Muscle of arm (tissue), 12 donors: Measurements from ENCODE around the gene SMIM35. TPM values are rescaled to one million over a fixed set of nuclear protein-coding genes. Genes with fewer than 3 reads are reported as not detected.

Source experiments
- DNase-seq: peaks from one replicate; pipeline ENCODE4 v3.0.0-alpha.2; 2013
- polyA plus RNA-seq, 12 donors: library from polyadenylated mRNA; unstranded; fragments of 120-200 nt; gene quantifications; one replicate each; pipeline ENCODE4 v1.2.1, GENCODE V29; 2013; ENCODE audit not compliant: insufficient read length in 12 of 12

The SMIM35 gene
- polyA plus RNA-seq, 12 donors = 0.11 to 0.36 (median 0.15) TPM; not detected in 4

DNA sequence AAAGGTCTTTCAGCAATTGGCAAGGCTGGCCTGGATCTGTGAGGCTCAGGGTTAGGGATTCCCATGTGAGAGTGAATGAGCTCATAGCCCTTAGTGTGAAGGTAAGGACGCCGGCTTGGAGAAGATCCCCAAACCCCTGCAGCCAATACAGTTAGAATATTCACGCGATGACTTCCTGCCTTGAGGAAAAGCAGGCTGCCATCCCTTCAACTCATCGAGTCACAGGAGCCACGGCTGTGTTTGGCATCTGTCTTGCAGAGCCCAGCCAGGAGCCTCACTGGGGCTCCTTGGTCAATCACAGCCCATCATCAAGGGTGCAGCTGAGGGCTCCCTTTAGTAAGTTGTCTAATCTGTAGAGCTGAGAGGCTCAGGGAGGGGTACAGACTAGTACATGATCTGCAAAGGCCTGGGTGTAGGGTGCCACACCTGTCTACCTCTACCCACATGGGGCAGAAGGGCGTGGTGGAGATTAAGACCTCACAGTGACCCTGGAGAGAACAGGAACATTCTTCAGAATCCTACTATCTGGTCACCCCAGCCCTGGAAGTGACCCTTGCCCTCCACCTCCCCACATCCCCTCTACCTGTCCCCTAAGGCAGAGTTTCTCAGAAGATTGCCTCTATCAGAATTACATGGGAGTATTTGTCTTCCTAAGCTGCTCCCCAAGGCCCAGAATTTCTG is 82.1 kb downstream of the SMIM35 start:
- DNase-seq = no peak

DNA sequence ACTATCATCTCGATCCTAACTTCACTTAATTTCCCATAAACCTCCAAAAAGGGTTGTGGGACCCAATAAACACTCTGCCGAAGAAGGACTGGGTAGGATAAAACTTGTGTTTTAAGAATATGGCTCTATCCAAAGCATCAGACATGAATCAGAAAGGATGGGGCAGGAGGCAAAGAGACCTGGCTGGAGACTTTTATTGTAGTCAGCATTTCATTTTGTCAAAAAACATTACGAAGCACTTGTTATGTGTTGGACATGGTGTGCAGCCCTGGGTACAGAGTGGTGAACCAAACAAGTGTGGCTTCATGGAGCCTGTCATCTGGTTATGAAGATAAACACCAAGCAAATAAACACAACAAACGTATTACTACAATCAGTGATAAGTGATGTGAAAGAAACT is 83.3 kb downstream of the SMIM35 start:
- no peak for DNase-seq

DNA sequence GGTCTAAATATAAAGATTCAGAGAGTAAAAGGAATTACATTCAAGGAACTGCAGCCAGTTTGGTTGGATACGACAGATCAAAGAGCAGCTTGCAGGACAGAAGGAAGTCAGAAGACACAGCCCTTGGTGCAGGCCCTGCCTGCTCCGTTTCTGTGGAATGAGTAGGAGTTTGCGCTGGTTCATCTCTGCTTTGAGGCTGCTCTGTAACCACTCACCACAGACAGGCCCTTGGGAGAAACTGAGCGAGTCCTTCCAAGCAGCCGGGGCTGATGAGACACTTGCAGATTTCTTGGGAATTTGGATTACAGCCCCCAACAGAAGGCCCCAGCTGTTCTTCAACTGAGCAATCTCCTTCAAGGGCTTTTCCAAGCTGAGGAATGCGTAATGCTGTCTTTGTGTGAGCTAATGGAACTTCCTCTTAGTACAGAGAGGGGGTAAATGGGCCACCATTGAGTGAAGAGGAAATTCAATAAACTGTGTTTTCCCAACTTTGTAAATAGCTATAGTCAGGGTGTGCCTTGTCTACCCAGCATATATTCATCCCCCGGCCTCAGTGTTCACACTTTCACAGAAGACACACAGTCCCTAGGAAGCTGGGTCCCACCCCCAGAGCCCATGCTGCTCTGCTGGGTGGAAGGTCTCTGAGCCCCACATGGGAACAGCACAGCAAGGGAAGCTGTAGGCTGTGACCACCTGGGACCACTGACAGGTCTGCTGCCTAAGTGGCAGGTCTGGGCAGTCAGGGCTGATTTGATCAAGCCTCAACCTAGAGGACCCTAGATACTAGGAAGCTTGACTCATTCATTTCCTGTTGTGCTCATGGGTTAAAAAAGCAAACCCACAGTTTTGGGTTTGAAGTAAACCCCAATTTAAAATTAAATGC is 84.0 kb downstream of the SMIM35 start:
- DNase-seq = peak; percentile 50

DNA sequence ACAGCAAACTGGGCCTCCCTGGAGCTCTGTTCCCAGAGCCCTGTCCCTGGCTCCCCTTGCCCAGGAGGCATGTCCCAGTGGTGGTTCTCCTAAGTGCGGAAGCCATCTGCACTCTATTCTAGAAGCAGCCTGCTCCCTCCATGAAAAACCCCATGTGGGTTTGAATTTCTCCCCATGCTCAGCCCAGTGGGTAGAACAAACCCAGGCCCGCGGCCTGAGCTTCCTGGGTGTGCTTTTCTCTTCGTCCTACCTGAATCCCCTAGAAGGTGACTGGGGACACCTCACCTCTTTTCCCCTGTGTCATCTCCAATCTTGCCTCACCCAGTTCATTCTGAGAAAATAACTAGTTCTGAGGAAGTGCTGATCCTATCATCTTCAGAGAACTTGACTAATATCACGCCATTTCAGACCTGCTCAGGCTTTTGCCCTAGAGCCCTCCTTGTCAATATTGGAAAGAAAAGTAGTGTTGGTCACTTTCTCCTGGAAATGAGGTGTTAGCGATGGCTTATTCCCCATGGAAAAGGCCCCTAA is 84.7 kb downstream of the SMIM35 start:
- no peak for DNase-seq

DNA sequence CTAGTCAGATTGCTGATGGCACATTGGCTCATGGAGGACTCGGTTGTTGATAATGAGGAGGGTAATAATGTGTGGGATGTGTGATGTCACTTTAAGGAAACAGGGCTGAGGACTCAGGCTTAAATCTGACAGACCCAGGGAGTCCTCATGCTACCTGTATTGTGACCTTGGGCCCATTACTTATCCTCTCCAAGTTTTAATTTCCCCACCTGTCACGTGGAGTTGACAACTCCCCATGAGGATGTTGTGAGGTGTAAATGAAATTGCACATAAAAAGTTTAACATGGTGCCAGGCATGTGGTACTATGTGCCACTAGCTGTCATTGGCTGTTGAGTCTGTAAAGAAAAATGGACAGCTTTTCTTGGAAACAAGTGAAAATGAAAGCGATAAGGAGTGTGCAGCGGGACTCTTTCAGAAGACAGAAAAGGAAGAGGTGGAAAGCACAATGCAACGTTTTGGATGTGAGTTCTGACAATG is 85.2 kb downstream of the SMIM35 start:
- DNase-seq = no peak

DNA sequence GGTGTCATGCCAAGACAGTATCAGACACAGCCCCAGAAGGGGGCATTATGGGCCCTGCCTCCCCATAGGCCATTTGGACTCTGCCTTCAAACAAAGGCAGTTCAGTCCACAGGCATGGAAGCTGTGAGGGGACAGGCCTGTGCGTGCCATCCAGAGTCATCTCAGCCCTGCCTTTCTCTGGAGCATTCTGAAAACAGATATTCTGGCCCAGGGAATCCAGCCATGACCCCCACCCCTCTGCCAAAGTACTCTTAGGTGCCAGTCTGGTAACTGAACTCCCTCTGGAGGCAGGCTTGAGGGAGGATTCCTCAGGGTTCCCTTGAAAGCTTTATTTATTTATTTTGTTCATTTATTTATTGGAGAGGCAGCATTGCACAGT is 85.9 kb downstream of the SMIM35 start:
- DNase-seq = no peak

DNA sequence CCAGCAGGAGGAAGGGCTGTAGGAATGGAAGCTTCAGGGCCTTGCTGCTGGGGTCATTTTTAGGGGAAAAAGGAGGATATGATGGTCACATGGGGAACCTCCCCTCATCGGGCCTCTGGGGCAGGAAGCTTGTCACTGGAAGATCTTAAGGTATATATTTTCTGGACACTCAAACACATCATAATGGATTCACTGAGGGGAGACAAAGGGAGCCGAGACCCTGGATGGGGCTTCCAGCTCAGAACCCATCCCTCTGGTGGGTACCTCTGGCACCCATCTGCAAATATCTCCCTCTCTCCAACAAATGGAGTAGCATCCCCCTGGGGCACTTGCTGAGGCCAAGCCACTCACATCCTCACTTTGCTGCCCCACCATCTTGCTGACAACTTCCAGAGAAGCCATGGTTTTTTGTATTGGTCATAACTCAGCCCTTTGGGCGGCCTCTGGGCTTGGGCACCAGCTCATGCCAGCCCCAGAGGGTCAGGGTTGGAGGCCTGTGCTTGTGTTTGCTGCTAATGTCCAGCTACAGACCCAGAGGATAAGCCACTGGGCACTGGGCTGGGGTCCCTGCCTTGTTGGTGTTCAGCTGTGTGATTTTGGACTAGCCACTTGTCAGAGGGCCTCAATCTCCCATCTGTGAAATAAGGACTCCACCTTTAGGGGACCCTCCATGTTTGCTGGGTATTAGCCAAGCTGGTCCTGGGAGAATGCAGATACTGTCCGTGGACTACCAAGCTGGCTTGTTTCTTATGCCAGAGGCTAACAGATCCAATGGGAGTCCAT is 86.5 kb downstream of the SMIM35 start:
- DNase-seq = no peak

DNA sequence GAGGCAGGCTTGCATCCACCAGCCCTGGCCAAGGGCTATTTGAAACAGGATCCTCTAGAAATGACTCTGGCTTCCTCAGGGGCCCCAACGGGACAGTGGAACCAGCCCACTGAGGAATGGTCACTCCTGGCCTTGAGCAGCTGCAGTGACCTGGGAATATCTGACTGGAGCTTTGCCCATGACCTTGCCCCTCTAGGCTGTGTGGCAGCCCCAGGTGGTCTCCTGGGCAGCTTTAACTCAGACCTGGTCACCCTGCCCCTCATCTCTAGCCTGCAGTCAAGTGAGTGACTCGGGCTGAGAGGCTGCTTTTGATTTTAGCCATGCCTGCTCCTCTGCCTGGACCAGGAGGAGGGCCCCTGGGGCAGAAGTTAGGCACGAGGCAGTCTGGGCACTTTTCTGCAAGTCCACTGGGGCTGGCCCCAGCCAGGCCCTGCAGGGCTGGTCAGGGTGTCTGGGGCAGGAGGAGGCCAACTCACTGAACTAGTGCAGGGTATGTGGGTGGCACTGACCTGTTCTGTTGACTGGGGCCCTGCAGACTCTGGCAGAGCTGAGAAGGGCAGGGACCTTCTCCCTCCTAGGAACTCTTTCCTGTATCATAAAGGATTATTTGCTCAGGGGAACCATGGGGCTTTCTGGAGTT is 87.3 kb downstream of the SMIM35 start:
- DNase-seq = no peak

DNA sequence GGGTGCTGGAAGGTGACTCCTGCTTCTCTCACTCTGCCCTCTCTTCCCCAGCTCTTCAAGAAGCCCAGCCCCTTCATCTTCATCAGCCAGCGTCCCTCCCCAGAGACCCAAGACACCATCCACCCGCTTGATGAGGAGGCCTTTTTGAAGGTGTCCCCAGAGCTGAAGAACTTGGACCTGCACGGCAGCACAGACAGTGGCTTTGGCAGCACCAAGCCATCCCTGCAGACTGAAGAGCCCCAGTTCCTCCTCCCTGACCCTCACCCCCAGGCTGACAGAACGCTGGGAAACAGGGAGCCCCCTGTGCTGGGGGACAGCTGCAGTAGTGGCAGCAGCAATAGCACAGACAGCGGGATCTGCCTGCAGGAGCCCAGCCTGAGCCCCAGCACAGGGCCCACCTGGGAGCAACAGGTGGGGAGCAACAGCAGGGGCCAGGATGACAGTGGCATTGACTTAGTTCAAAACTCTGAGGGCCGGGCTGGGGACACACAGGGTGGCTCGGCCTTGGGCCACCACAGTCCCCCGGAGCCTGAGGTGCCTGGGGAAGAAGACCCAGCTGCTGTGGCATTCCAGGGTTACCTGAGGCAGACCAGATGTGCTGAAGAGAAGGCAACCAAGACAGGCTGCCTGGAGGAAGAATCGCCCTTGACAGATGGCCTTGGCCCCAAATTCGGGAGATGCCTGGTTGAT is 88.0 kb downstream of the SMIM35 start:
- no peak for DNase-seq

DNA sequence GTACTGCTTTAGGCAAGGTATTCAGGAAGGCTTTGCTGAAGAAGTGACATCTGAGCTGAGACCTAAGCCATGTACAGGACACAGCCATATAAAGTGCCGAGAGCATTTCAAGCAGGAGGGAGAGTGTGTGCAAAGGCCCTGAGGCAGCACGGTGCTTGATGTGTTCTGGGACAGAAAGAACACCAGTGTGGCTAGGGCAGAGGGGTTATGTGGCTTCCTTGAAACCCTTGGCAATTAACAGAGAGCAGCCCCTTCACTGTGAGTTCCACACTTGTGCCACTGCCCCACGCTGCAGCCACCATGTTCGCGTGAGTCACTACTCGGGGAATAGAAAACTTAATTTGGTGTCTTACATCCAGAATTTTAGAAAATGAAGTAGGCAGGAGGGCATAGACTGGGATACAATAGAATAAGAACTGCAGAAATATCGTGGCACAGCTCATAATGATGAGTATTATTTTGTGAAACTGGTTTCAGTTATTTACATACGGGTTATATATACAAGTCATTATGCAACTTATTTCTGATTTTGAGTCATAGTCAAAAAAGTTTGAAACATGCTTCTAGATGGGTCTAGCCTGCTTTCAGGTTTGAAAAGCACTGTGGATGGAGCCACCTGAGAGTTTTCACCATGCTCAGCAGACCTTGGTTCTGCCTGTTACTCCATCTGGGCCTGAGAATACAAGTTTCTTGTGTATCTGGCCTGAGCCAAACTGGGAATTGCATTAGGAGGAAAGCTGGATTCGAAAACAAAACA is 88.8 kb downstream of the SMIM35 start:
- DNase-seq = no peak

DNA sequence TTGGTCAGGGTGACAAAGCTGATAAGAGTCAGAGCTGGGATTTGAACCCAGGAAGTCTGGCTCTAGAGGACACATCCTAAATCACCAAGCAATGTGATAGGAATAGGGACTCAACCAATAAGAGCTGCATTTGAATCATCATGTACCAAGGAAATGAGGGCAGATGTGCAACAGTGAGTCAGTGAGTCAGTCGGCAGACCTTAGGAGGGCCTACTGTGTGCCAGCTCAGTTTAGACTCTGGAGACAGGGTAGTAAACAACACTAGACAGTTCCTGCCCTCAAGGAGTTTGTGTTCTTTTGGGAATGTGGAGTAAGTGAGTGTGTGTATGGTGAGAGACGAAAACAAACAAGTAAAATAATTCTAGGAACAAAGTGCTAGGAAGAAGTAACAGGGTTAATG is 89.4 kb downstream of the SMIM35 start:
- no peak for DNase-seq

DNA sequence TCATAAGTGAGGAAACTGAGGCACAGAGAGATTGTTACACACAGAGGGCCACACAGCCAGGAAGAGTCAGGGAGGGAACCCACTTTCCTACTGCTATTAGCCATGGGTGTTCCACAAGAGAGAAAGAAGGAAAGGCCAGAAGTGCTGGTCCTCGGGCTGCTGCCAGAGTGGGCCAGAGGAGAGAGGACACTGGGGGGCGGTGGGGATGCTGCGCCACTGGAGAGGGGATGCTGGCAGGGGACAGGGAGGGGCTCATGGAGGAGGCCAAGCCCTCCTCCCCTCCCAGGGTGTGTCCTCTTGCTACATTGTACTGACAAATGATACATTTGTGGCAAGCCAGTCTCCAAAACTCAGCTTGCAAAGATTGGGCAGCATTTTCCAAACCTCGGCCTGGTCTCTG is 90.7 kb downstream of the SMIM35 start:
- DNase-seq = no peak

DNA sequence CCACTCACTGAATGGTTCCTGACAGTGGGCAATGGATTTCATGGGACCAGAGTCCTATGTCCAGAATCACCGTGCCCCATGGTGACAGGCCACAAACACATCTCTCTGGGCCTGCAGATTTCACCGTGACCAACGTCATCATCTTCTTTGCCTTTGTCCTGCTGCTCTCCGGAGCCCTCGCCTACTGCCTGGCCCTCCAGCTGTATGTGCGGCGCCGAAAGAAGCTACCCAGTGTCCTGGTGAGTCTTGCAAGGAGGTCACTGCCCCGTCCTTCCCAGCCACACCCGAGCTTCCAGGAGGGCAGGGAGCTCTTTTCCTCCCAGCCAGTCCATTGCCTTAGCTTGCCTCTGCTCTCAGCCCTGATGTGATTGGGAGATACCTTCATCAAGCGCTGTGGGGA is 91.3 kb downstream of the SMIM35 start:
- no peak for DNase-seq

DNA sequence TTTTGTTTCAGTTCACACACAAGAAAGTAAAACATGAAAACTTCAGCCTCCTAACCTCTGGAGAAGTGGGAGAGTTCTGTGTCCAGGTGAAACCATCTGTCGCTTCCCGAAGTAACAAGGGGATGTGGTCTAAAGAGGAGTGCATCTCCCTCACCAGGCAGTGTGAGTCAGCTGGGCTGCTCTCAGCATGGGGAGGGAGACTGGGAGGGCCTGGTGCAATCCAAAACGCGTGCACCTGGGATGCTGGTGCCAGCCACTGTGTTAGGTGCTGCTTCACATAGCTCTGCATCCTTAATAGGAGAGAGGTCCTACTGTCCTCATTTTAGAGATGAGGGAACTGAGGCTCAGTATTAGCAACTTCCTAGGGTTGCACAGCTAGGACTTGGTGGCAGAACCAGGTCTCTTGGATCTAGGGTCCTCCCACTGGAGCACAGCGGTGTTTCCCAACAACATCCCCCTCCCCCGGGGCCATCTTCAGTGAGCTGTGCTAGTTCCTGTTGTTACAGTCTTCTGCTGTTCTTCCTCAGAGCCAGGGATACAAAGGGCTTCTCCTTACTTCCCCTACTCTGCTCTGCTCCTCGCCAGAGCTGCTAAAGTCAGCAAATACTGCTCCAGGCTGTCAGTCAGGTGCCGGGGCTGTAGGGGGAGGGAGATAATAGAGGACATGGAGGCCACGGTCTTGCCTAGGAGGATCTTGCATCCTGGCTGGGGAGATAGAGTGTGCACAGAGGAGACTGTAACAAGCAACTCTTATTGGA is 92.6 kb downstream of the SMIM35 start:
- DNase-seq = no peak

DNA sequence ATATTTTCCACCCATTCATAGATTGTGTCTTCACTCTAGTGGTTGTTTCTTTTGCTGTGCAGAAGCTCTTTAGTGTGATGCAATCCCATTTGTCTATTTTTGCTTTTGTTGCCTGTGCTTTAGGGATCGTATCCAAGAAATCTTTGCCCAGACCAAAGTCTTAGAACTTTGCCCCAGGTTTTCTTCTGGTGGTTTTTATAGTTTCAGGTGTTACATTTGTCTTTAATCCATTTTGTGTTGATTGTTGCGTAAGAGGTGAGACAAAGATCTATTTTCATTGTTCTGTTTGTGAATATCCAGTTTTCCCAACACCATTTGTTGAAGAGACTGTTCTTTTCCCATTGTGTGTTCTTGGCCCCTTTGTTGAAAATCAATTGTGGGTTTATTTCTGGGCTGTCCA is 94.1 kb downstream of the SMIM35 start:
- no peak for DNase-seq

DNA sequence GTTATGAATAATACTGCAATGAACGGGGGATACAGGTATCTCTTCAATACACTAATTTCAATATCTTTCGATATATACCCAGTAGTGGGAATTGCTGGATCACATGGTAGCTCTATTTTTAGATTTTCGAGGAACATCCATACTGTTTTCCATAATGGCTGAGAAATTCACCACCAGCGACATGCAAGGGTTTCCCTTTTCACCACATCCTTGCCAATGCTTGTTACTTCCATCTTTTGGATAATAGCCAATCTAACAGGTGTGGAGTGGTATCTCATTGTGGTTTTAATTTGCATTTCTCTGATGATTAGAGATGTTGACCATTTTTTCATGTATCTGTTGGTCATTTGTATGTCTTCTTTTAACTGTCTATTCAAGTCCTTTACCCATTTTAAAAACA is 94.6 kb downstream of the SMIM35 start:
- DNase-seq = no peak

DNA sequence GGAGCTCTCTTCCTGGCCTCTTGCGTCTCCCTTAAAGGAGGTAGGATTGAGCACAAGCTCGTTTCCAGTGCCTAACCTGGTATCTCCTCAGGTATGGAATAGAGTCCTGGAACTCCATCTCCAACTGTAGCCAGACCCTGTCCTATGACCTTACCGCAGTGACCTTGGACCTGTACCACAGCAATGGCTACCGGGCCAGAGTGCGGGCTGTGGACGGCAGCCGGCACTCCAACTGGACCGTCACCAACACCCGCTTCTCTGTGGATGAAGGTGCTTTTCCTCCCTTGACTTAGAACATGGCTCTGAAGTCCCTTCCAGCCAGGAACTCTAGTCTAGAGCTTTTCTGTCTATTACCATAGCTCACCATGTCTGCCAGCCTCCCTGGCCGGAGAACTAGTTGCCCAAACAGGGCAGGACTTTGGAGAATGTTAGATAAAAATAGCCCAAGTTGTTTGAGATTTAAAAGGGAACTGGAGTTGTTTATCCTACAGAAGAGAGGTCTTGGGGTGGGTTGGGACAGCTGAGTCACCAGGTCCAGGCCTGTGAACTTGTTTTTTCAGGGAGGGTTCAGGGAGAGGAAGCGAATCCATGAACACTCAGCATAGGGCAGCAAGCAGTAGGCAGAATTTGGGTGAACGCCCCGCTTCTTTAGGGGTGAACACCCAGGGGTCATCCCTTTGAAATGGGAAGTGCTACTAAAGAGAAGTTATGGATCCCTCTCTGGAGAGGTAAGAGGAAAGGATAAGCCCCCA is 97.2 kb downstream of the SMIM35 start:
- DNase-seq = no peak

DNA sequence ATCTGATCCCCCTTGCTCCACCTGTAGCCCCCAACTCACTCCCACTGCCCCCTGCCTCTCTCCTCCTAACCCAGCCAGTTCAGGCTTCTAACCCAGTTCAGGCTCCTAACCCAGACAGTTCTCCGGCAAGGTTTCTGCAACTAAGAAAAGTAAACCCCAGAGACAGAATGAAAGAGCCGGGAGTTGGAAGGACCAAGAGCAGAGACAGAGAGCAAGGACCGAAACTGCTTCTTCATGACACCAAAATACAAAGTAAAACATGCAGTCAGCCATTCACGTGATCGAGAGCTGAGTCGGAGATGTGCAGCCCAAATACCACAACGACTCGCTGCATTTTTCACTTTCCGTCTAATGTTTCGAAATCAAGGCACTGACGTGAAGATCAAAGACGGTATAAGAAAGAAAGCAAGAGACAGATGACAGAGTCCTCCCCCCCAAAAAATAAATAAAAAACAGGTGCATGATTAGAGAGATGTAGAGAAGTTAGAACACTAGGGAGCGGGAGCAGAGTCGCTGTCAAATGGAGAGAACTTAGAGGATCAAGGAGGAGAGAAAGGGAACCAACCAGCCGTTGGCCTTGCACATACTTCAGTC is 99.7 kb downstream of the SMIM35 start:
- no peak for DNase-seq
